LNCaP clone FGC (cell line): Measurements from ENCODE around the gene NGB.

ENCODE experiments used
- DNase-seq: peaks from one replicate; pipeline ENCODE4 v3.0.0-alpha.2; 2011; ENCODE audit warnings: low read depth
- H3K4me3 ChIP-seq: 2 replicates; pipeline ENCODE4 v1.5.1; 2011; ENCODE audit warnings: mild to moderate bottlenecking, low read depth, low read length, control low read depth
- TF ChIP-seq, protein P1 (sequence below): IDR thresholded peaks from 2 replicates; pipeline ENCODE4 v1.5.1; 2012; ENCODE audit warnings: mild to moderate bottlenecking; ENCODE audit not compliant: control insufficient read depth, insufficient read depth; ENCODE audit errors: extremely low read depth

The NGB gene

DNA sequence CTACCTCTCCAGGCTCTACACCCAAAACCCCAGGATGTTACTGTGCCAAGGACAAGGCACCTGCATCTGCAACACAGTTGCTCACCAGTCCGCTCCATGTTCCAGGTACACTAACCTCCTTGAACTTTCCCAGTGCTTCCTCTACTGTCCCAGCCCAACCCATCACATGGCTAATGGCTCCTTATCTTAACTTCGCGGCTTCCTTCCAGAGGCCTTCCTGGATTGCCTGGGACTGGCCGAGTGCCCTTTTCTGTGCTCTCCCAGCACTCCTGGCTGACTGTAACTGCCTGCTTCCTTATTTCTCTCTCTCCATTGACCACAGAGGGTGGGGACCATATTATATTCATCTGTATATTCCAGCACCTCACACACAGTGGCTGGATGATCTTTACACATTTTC lies 28.8 kb upstream of the NGB start:
- TF ChIP-seq, protein P1, sequence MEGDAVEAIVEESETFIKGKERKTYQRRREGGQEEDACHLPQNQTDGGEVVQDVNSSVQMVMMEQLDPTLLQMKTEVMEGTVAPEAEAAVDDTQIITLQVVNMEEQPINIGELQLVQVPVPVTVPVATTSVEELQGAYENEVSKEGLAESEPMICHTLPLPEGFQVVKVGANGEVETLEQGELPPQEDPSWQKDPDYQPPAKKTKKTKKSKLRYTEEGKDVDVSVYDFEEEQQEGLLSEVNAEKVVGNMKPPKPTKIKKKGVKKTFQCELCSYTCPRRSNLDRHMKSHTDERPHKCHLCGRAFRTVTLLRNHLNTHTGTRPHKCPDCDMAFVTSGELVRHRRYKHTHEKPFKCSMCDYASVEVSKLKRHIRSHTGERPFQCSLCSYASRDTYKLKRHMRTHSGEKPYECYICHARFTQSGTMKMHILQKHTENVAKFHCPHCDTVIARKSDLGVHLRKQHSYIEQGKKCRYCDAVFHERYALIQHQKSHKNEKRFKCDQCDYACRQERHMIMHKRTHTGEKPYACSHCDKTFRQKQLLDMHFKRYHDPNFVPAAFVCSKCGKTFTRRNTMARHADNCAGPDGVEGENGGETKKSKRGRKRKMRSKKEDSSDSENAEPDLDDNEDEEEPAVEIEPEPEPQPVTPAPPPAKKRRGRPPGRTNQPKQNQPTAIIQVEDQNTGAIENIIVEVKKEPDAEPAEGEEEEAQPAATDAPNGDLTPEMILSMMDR: no peak
- DNase-seq: no peak
- H3K4me3 ChIP-seq: no peak overlapping the region

- no peak for DNase-seq
- TF ChIP-seq, protein P1: no peak
- no peak overlapping the region for H3K4me3 ChIP-seq
Measured at GRCh38 chr14:77296906-77297305, 25.9 kb upstream of the NGB start.

DNA sequence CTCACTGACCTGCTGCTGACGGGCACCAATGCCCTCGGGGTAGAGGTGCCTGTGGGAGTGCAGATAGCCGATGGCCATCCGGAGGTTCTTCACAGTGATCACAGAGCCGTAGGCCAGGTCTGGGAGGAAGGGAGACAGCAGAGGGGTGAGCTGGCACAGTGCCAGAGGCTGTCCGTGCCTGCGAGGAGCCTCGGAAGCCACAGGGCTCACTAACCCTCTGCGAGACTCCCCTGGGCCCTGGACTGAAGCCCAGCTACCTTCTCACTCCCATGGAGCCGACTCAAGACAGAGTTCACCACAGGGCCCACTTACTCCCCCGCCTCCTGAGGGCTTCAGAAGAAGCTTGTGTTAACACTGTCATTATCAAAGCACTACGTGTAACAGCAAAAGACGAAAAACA lies 25.1 kb upstream of the NGB start:
- H3K4me3 ChIP-seq: no peak overlapping the region
- TF ChIP-seq, protein P1: no peak
- DNase-seq: no peak

- TF ChIP-seq, protein P1: no peak
- H3K4me3 ChIP-seq: no peak overlapping the region
Measured at GRCh38 chr14:77290705-77291104, 19.7 kb upstream of the NGB start.

GRCh38 chr14:77286576-77286975 lies 15.6 kb upstream of the NGB start:
- DNase-seq: no peak
- no peak overlapping the region for H3K4me3 ChIP-seq
- TF ChIP-seq, protein P1: no peak

More at GRCh38 chr14:77290705-77291104, 19.7 kb upstream of the NGB start:
- no peak for DNase-seq

GRCh38 chr14:77284466-77284865 lies 13.5 kb upstream of the NGB start:
- no peak for DNase-seq
- no peak overlapping the region for H3K4me3 ChIP-seq
- TF ChIP-seq, protein P1: no peak

DNA sequence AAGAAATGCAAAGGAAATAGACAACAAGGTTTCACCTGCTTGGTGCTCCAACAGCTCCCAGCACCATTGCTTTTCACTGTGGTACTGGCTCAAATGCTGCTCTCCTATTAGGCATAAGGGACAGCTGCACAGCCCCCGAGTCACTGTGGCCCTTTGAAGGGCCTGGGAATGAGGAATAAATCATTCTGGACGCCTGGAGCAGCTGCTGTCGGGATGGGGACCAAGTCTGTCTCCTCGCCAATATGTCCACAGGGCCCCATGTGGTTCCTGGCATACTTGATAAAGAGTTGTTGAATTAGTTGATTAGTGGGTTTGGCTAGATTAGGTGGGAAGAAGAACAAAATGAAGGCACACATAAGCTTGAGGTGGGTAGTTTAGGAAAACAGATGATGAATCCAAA lies 13.1 kb upstream of the NGB start:
- H3K4me3 ChIP-seq: no peak overlapping the region
- TF ChIP-seq, protein P1: no peak
- no peak for DNase-seq
